Endothelial cell of umbilical vein (primary cell): ENCODE results near the gene FMO1. TPM values are rescaled to one million over a fixed set of nuclear protein-coding genes. Genes with fewer than 3 reads are reported as not detected.

Experiments
- BruUV-seq: library from RNA; stranded (reverse); fragments of 400-500 nt; replicated peaks from 2 replicates; lab custom pipeline; 2021; lab: Mats Ljungman, UMichigan
- CTCF ChIA-PET: fragments of 300-600, 350-600 bp; sonication (Branson Sonifier 250); formaldehyde crosslinking; loops from one replicate; lab custom pipeline; 2021; ENCODE audit warnings: antibody characterized with exemption, inconsistent platforms; lab: Charles Lee
- POLR2A ChIA-PET: fragments of 300-600, 350-600 bp; sonication (Branson Sonifier 250); formaldehyde crosslinking; loops from one replicate; lab custom pipeline; 2021; ENCODE audit warnings: antibody characterized with exemption, inconsistent platforms; lab: Charles Lee
- DNase-seq: peaks from one replicate; pipeline ENCODE4 v3.0.0-alpha.2; 2011; ENCODE audit warnings: low read depth, low spot score
- FAIRE-seq: peaks from 2 replicates; lab custom pipeline; 2011; peaks lifted over from hg19 to GRCh38; lab: Jason Lieb, UNC
- H2AFZ ChIP-seq: 2 replicates; pipeline ENCODE4 v1.6.0; 2012; ENCODE audit warnings: low read depth, low read length, control low read depth, inconsistent platforms
- H3K27ac ChIP-seq: 2 replicates; pipeline ENCODE4 v1.5.1; 2011; ENCODE audit warnings: low read depth, mild to moderate bottlenecking, control low read depth, low read length, moderate library complexity; ENCODE audit not compliant: insufficient read depth
- H3K27me3 ChIP-seq, 2 experiments: 2 replicates each; pipeline versions ENCODE4 v1.6.0 to v1.6.1; 2011; ENCODE audit warnings: low read length in 2 of 2, mixed read lengths in 1 of 2; ENCODE audit not compliant: control insufficient read depth in 2 of 2, insufficient read depth in 2 of 2
- H3K36me3 ChIP-seq, 2 experiments: 2 replicates in 1 of 2; 3 replicates in 1 of 2; pipeline ENCODE4 v1.5.1; 2011; ENCODE audit warnings: low read length in 2 of 2, mild to moderate bottlenecking in 1 of 2, moderate library complexity in 1 of 2; ENCODE audit not compliant: control insufficient read depth in 2 of 2, insufficient read depth in 2 of 2; ENCODE audit errors: extremely low read depth in 1 of 2
- H3K4me1 ChIP-seq: 3 replicates; pipeline ENCODE4 v1.5.1; 2011; ENCODE audit warnings: mild to moderate bottlenecking, low read length; ENCODE audit not compliant: control insufficient read depth, insufficient read depth; ENCODE audit errors: extremely low read depth
- H3K4me2 ChIP-seq: 2 replicates; pipeline ENCODE4 v1.6.1; 2011; ENCODE audit warnings: low read length, control low read depth, mixed read lengths; ENCODE audit not compliant: insufficient read depth
- H3K4me3 ChIP-seq, 3 experiments: fragments of 200-600 bp in 1 of 3; sonication (generic), shearing (Covaris generic) in 1 of 3; replicated peaks in 1 of 3; 2 replicates each; pipeline ENCODE4 v1.5.1; 2011 to 2016; ENCODE audit warnings: control low read depth in 3 of 3, low read length in 3 of 3, mild to moderate bottlenecking in 2 of 3, inconsistent platforms in 1 of 3, low read depth in 1 of 3, moderate library complexity in 1 of 3; ENCODE audit not compliant: insufficient read depth in 1 of 3
- H3K79me2 ChIP-seq: 2 replicates; pipeline ENCODE4 v1.6.0; 2012; ENCODE audit warnings: low read length, inconsistent platforms; ENCODE audit not compliant: control insufficient read depth, insufficient read depth
- H3K9ac ChIP-seq: replicated peaks from 2 replicates; pipeline ENCODE3; 2011; ENCODE audit warnings: low read length, control low read depth; ENCODE audit not compliant: insufficient read depth; ENCODE audit errors: extremely low read depth
- H3K9me1 ChIP-seq: replicated peaks from 3 replicates; pipeline ENCODE4 v1.6.0; 2011; ENCODE audit warnings: mild to moderate bottlenecking, low read length; ENCODE audit not compliant: control insufficient read depth, insufficient read depth; ENCODE audit errors: extremely low read depth
- H3K9me3 ChIP-seq: replicated peaks from 2 replicates; pipeline ENCODE4 v1.5.1; 2012; ENCODE audit warnings: low read length, inconsistent platforms; ENCODE audit not compliant: control insufficient read depth, insufficient read depth
- H4K20me1 ChIP-seq: replicated peaks from 2 replicates; pipeline ENCODE3; 2011; ENCODE audit warnings: mild to moderate bottlenecking, low read length; ENCODE audit not compliant: control insufficient read depth, insufficient read depth; ENCODE audit errors: extremely low read depth
- EZH2 ChIP-seq: IDR thresholded peaks from 2 replicates; pipeline ENCODE4 v1.6.1; 2012; ENCODE audit warnings: borderline replicate concordance, low read depth, mild to moderate bottlenecking, moderate library complexity, low read length, inconsistent platforms; ENCODE audit not compliant: severe bottlenecking
- JUN ChIP-seq: IDR thresholded peaks from 2 replicates; pipeline ENCODE4 v1.6.1; 2011; ENCODE audit warnings: borderline replicate concordance, low read depth; ENCODE audit not compliant: insufficient read length, insufficient read depth
- MYC ChIP-seq: IDR thresholded peaks from one replicate; pipeline ENCODE4 v1.6.1; 2011; ENCODE audit warnings: mild to moderate bottlenecking, low read depth, low read length
- POLR2A ChIP-seq: IDR thresholded peaks from 2 replicates; pipeline ENCODE4 v1.6.1; 2012; ENCODE audit warnings: low read depth, mild to moderate bottlenecking, control low read depth, low read length
- dilution Hi-C: fragments of 300-500 bp; cut with MboI; formaldehyde crosslinking; loops from one replicate; pipeline ENCODE4 v1.15.0; 2019; ENCODE audit warnings: low sequenced_read_pairs; ENCODE audit not compliant: extremely low pct_ligation_motif_present
- intact Hi-C: fragments of 100-400 bp; cut with micrococcal nuclease; formaldehyde crosslinking; loops from one replicate; pipeline ENCODE4 v1.10.0; 2022
- polyA plus RNA-seq, 4 experiments: library from polyadenylated mRNA; depleted of rRNA in 3 of 4; stranded (reverse) in 3 of 4; unstranded in 1 of 4; fragments of >200 nt; gene quantifications; 2 replicates each; pipeline versions ENCODE4 v1.2.1 to v1.2.3, GENCODE V29; 2011 to 2012; ENCODE audit warnings: missing spikeins in 1 of 4
- total RNA-seq: library from RNA; stranded (reverse); gene quantifications from 2 replicates; pipeline ENCODE4 v1.2.3, GENCODE V29; 2021
- TF ChIP-seq, protein P1 (sequence below), 2 donors: IDR thresholded peaks; 1 replicate in 1 of 2; 2 replicates in 1 of 2; pipeline ENCODE4 v1.5.1; 2011; ENCODE audit warnings: low read length in 2 of 2, mild to moderate bottlenecking in 2 of 2, moderate library complexity in 2 of 2, control low read depth in 1 of 2, inconsistent platforms in 1 of 2, low read depth in 1 of 2; ENCODE audit not compliant: insufficient read depth in 1 of 2; ENCODE audit errors: extremely low read depth in 1 of 2
- TF ChIP-seq, protein P2 (sequence below): IDR thresholded peaks from 2 replicates; pipeline ENCODE4 v1.6.1; 2011; ENCODE audit not compliant: insufficient read depth, insufficient read length

The FMO1 gene
- total and polyA plus RNA-seq, 2 donors (not counting 3 experiments of a cell fraction or from before 2014, with no cell fraction given): not detected

DNA sequence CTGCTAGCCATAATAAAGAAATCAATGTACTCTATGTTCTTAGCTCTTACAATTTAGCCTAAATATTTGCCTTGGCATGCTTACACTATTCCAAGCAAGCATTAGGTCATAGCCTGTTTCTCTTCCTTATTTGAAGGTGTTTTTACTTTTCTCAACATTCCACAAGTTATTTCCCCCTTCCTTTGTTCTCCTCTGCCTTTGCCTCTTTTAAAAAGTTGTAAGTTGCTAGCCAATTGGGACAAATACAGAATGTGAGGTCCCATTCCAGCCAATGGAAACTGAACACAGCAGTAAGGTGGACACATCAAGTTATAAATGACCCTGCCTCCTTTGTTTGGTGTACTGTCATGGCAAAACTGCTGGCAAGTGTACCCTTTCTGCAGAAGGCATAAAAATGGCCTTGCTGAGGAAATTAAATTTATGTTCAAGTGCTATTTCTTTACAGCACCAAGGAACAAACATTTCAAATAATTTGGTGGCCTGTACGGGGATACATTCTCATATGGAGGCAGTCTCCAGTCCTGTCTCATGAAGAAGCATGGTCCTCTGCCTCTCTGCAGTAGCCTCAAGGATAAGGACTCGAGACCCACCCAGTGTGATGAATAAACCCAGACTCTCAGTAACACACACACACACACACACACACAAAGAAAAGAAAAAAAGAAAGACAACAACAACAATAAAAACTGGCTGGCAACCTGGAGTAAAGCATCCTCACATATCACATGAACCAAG is 28.8 kb upstream of the FMO1 start:
- ChIA-PET POLR2A (no interaction called here), CTCF (no interaction called here)
- Histone ChIP-seq H3K4me1 (no peaks in the 10 kb centered on the region), H3K9ac (no peak overlapping the region), H3K4me3 (no peak overlapping the region), H3K36me3 (no peaks in the 10 kb centered on the region), H3K27me3 (no peaks in the 10 kb centered on the region), H3K4me2 (no peak overlapping the region), H3K27ac (no peak overlapping the region), H2AFZ (no peak overlapping the region), H3K9me3 (no peaks in the 10 kb centered on the region), H3K79me2 (no peaks in the 10 kb centered on the region), H4K20me1 (no peaks in the 10 kb centered on the region), H3K9me1 (no peaks in the 10 kb centered on the region)
- intact Hi-C loops: loop anchor here (10.0 kb wide), 1 partner anchor 545 kb away; no protein-coding TSS in a partner anchor
- dilution Hi-C loops: no loop called here
- FAIRE-seq (no peak), DNase-seq (peak; percentile 50)
- TF ChIP-seq, protein P1, sequence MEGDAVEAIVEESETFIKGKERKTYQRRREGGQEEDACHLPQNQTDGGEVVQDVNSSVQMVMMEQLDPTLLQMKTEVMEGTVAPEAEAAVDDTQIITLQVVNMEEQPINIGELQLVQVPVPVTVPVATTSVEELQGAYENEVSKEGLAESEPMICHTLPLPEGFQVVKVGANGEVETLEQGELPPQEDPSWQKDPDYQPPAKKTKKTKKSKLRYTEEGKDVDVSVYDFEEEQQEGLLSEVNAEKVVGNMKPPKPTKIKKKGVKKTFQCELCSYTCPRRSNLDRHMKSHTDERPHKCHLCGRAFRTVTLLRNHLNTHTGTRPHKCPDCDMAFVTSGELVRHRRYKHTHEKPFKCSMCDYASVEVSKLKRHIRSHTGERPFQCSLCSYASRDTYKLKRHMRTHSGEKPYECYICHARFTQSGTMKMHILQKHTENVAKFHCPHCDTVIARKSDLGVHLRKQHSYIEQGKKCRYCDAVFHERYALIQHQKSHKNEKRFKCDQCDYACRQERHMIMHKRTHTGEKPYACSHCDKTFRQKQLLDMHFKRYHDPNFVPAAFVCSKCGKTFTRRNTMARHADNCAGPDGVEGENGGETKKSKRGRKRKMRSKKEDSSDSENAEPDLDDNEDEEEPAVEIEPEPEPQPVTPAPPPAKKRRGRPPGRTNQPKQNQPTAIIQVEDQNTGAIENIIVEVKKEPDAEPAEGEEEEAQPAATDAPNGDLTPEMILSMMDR (IDR thresholded peaks at IDR 0.05; ENCODE audit: extremely low read depth in 1 of 2, insufficient read depth in 1 of 2, low read depth in 1 of 2, low read length in 2 of 2): no peak
- TF ChIP-seq EZH2: no peak
- no peak for TF ChIP-seq JUN
- TF ChIP-seq, protein P2, sequence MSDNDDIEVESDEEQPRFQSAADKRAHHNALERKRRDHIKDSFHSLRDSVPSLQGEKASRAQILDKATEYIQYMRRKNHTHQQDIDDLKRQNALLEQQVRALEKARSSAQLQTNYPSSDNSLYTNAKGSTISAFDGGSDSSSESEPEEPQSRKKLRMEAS: no peak
- no peak for TF ChIP-seq MYC
- no peak for TF ChIP-seq POLR2A
- BruUV-seq: no TSS peak
